GM18498 (cell line): ENCODE measurements around the gene RP2.

Experiments
- ATAC-seq: cut with Tn5 transposase; IDR thresholded peaks from one replicate; pipeline ENCODE4 v1.9.1; 2021; ENCODE audit warnings: mild to moderate bottlenecking, moderate library complexity; ENCODE audit not compliant: unreplicated experiment

The RP2 gene

GRCh38 chrX:46841346-46841745 lies 4.5 kb downstream of the RP2 start:
- ATAC-seq: no peak

GRCh38 chrX:46844913-46845312 lies 8.1 kb downstream of the RP2 start:
- no peak for ATAC-seq

GRCh38 chrX:46849933-46850332 lies 13.1 kb downstream of the RP2 start:
- ATAC-seq: no peak

- no peak for ATAC-seq
Measured at GRCh38 chrX:46850771-46851170, 13.9 kb downstream of the RP2 start.

GRCh38 chrX:46856483-46856882 lies 19.6 kb downstream of the RP2 start:
- no peak for ATAC-seq

GRCh38 chrX:46860557-46860956 lies 23.7 kb downstream of the RP2 start:
- ATAC-seq: no peak

- no peak for ATAC-seq
Measured at GRCh38 chrX:46863072-46863471, 26.2 kb downstream of the RP2 start.

- no peak for ATAC-seq
Measured at GRCh38 chrX:46864606-46865005, 27.8 kb downstream of the RP2 start.

GRCh38 chrX:46865281-46865680 lies 28.4 kb downstream of the RP2 start:
- ATAC-seq: no peak

- no peak for ATAC-seq
Measured at GRCh38 chrX:46866726-46867125, 29.9 kb downstream of the RP2 start.

GRCh38 chrX:46873746-46874145 lies 36.9 kb downstream of the RP2 start:
- ATAC-seq: no peak

- ATAC-seq: no peak
Measured at GRCh38 chrX:46876901-46877300, 40.1 kb downstream of the RP2 start.

- no peak for ATAC-seq
Measured at GRCh38 chrX:46882266-46882665, 45.4 kb downstream of the RP2 start.

- no peak for ATAC-seq
Measured at GRCh38 chrX:46884799-46885198, 48.0 kb downstream of the RP2 start.

- ATAC-seq: no peak
Measured at GRCh38 chrX:46898207-46898606, 61.4 kb downstream of the RP2 start.

GRCh38 chrX:46903458-46904242 lies 66.8 kb downstream of the RP2 start:
- ATAC-seq: peak; percentile 98

GRCh38 chrX:46904626-46905025 lies 67.8 kb downstream of the RP2 start:
- ATAC-seq: no peak

GRCh38 chrX:46910415-46910814 lies 73.6 kb downstream of the RP2 start:
- no peak for ATAC-seq

GRCh38 chrX:46912098-46912602 lies 75.3 kb downstream of the RP2 start, which contains the start of gene JADE3:
JADE3 (plus strand) TSS chrX:46912421; CDS start chrX:46984895, 72,474 bp downstream.
- ATAC-seq: peak; percentile 55

- ATAC-seq: peak; percentile 67
Measured at GRCh38 chrX:46912603-46913491, 76.0 kb downstream of the RP2 start.

- ATAC-seq: no peak
Measured at GRCh38 chrX:46913667-46914066, 76.8 kb downstream of the RP2 start.

- ATAC-seq: no peak
Measured at GRCh38 chrX:46916273-46916672, 79.4 kb downstream of the RP2 start.
